Thyroid gland (tissue), 4 donors: ENCODE measurements around the gene RUFY3.

Experiments
- POLR2A ChIP-seq, 2 donors: fragments of 450-650 bp; IDR thresholded peaks; one replicate each; pipeline ENCODE4 v1.6.1; 2017; ENCODE audit warnings: antibody characterized with exemption in 2 of 2, mild to moderate bottlenecking in 2 of 2, moderate library complexity in 1 of 2
- TF ChIP-seq, protein P1 (sequence below), 6 experiments: fragments of 200-600 bp in 3 of 6; fragments of 450-650 bp in 3 of 6; sonication (generic) in 3 of 6; IDR thresholded peaks; one replicate each; pipeline ENCODE4 v1.5.1; 2016 to 2019; ENCODE audit warnings: antibody characterized with exemption in 6 of 6, mild to moderate bottlenecking in 2 of 6, inconsistent platforms in 1 of 6, moderate library complexity in 1 of 6

DNA sequence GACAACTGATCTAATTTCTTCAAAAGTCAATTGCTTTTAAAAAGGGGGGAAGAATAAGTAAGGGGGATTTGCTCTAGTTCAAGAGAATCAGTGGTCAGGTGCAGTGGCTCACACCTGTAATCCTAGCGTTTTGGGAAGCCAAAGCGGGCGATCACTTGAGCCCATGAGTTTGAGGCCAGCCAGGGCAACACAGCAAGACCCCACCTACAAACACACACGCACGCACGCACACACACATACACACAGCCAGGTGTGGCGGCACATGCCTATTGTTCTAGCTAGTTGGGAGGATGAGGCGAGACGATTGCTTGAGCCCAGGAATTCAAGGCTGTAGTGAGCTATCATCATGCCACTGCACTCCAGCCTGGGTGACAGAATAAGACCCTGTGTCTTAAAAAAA, 108.3 kb downstream of the RUFY3 start:
- TF ChIP-seq, protein P1, sequence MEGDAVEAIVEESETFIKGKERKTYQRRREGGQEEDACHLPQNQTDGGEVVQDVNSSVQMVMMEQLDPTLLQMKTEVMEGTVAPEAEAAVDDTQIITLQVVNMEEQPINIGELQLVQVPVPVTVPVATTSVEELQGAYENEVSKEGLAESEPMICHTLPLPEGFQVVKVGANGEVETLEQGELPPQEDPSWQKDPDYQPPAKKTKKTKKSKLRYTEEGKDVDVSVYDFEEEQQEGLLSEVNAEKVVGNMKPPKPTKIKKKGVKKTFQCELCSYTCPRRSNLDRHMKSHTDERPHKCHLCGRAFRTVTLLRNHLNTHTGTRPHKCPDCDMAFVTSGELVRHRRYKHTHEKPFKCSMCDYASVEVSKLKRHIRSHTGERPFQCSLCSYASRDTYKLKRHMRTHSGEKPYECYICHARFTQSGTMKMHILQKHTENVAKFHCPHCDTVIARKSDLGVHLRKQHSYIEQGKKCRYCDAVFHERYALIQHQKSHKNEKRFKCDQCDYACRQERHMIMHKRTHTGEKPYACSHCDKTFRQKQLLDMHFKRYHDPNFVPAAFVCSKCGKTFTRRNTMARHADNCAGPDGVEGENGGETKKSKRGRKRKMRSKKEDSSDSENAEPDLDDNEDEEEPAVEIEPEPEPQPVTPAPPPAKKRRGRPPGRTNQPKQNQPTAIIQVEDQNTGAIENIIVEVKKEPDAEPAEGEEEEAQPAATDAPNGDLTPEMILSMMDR (IDR thresholded peaks at IDR 0.05), result no peak
- no peak for TF ChIP-seq POLR2A (IDR thresholded peaks at IDR 0.05)
